Glomerular endothelial cell (primary cell): Measurements from ENCODE around the gene RNF135. TPM values are rescaled to one million over a fixed set of nuclear protein-coding genes. Genes with fewer than 3 reads are reported as not detected.
"Not testable (repeated sequence)": the region's sequence is repeated elsewhere in the genome, so short reads cannot be mapped to it uniquely, and the experiment has no call there.

Source experiments
- DNase-seq: peaks from one replicate; pipeline ENCODE4 v3.0.0-alpha.2; 2011; ENCODE audit warnings: low read depth, low spot score; ENCODE audit errors: extremely low read depth
- total RNA-seq: library from RNA; depleted of rRNA; stranded (reverse); fragments of >200 nt; gene quantifications from 2 replicates; pipeline ENCODE4 v1.2.3, GENCODE V29; 2015

RNF135 gene
- total RNA-seq, 1 donor from 2014 or later = 18.1 TPM

DNA sequence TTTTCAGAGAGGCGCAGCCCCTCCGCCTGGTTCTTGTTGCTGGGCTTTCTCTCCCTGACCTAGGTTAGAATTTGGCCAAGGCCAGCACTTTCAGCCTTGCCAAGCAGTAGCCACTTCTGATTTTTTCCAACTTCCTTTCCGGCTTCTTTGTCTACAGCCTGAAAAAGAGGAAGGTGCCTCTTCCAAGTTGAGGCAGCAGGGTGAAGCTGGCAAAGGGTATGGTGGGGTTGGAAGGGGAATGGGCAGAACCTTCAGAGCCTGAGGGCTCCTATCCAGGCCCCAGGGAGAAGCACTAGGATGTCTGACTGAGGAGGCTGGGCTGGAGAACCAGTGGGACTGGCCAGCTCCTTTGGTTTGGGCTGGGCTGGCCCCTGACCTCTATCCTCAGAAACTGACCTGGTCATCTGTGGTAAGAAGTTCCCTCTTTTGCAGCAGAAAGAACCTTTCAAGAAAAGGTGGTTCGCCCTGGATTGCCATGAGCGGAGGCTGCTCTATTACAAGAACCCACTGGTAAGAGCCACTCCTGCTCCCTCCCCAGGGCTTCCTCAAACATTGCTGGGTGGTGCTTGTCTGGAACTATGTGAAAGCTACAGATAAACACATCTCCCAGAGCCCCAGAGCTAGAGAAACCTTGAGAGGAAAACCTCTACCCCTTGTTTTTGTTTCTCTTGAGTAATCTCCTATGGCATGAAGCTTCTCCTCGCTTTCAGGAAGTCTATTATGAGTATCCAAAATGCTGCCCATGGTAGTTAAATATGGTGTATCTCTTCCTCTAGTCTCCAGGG lies 16.6 kb upstream of the RNF135 start:
- no peak for DNase-seq

GRCh38 chr17:30956764-30957374 lies 14.0 kb upstream of the RNF135 start:
- no peak for DNase-seq

DNA sequence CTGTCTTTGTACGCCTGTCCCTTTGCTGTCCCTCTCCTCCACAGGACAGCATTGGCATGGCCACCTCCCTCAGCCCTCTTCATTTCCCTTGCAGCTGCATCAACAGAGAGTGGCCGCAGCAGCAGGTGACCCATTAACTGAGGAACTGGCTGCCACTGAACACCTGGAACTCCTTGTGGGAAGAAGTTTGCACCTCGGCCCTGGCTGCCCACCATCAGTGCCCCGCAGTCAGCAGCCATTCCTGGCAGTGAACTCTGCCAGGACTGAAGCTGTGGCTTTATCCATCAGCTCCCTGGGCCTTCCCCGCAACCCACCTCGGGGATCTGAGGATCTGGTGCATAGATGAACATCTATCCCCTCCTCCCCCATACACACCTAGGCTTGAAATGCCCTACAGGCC lies 13.1 kb upstream of the RNF135 start:
- no peak for DNase-seq

DNA sequence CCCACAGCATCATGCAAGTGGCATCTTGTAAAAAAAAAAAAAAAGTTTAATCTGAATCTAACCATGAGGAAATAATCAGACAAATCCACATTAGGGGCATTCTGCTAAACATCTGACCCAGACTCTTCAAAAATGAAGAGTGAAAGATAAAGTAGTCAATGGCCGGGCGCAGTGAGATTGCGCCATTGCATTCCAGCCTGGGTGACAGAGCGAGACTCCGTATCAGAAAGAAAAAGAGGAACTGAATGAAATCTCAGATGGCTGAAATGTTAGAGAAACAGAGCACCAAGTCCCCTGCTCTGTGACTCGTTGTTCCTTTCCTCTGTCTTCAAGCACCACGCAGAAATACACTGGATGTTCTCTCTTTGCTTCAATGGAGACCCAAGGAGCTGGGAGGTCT lies 12.7 kb upstream of the RNF135 start:
- DNase-seq = no peak

DNA sequence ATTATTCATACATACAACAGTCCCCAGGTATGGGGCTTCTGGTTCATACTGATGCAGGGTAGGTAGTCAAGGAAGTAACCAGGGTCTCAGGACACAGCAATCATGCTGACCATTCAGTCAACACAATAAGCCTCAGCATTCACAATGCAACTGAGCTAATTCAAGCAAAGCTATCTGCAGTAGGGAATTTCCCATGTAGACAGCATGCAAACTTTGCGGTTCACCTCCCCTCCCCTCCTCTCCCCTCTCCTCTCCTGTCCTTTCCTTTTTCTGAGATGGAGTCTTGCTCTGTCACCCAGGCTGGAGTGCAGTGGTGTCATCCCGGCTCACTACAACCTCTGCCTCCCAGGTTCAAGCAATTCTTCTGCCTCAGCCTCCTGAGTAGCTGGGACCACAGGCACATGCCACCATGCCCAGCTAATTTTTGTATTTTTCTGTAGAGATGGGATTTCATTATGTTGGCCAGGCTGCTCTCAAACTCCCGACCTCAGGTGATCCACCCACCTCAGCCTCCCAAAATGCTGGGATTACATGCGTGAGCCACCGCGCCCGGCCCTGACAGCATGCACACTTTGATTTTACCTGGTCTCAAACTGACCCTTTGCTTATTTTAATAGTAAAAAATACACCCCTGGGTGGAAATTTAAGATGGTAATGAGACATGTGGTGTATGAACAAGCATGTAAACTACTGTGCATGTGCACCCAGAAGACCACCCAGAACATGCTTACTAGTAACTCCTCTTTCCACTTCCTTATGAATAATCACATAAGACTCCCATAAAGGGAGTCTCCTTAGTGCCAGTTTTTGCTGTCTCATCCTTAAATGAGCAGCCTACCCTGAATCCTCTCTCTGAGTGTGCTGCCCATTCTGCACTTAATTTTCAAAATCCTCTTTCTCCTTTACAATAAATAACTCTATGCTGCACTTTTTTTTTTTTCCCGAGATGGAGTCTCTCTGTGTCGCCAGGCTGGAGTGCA lies 9.3 kb upstream of the RNF135 start:
- no peak for DNase-seq

- DNase-seq = not testable (repeated sequence)
Observed at GRCh38 chr17:30964312-30964711, 6.5 kb upstream of the RNF135 start.

GRCh38 chr17:30964876-30965275 lies 6.0 kb upstream of the RNF135 start:
- no peak for DNase-seq

- DNase-seq = no peak
Observed at GRCh38 chr17:30965686-30966085, 5.2 kb upstream of the RNF135 start.

GRCh38 chr17:30967911-30968310 lies 2.9 kb upstream of the RNF135 start:
- not testable (repeated sequence) for DNase-seq

GRCh38 chr17:30969989-30970830 lies 629 bp upstream of the RNF135 start:
- no peak for DNase-seq

GRCh38 chr17:30975042-30975820 lies 4.4 kb downstream of the RNF135 start:
- no peak for DNase-seq

DNA sequence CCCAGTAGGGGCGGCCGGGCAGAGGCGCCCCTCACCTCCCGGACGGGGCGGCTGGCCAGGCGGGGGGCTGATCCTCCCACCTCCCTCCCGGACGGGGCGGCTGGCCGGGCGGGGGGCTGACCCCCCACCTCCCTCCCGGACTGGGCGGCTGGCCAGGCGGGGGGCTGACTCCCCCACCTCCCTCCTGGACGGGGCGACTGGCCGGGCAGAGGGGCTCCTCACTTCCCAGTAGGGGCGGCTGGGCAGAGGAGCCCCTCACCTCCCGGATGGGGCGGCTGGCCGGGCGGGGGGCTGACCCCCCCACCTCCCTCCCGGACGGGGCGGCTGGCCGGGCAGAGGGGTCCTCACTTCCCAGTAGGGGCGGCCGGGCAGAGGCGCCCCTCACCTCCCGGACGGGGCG lies 9.1 kb downstream of the RNF135 start:
- DNase-seq = not testable (repeated sequence)

DNA sequence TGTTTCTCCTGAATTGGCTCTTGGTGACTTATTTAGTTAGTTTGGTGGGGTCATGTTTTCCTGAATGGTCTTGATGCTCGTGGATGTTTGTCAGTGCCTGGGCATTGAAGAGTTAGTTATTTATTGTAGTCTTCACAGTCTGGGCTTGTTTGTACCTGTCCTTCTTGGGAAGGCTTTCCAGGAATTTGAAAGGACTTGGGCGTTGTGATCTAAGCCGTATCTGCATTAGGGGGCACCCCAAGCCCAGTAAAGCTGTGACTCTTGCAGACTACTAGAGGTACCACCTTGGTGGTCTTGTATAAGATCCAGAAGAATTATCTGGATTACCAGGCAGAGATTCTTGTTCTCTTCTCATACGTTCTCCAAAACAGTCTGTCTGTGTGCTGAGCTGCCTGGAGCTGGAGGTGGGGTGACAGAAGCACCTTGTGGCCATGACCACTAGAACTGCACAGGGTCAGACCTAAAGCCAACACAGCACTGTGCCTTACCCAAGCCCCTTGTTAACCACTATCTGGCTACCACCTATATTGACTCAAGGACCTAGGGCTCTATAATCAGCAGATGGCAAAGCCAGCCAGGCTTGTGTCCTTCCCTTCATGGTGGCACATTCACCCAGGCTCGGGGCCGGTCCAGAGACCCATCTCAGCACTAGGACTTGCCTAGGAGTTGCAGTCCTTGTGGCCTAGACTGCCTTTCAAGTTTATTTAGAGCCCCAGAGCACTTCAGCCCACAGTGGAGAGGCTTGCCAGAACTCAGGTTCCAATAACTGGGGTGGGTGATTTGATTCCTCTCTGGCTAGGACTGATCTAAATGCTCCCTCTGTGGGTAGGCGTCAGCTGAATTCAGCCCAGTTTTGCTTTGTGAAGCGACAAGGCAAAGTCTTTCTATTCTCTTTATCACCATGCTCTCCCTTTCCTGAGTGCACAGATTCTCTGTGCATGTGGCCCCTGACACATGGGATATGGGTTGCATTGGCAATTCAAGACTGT lies 11.0 kb downstream of the RNF135 start:
- DNase-seq = no peak

GRCh38 chr17:30982855-30983254 lies 12.0 kb downstream of the RNF135 start:
- no peak for DNase-seq

- DNase-seq = no peak
Observed at GRCh38 chr17:30990458-30990857, 19.6 kb downstream of the RNF135 start.

DNA sequence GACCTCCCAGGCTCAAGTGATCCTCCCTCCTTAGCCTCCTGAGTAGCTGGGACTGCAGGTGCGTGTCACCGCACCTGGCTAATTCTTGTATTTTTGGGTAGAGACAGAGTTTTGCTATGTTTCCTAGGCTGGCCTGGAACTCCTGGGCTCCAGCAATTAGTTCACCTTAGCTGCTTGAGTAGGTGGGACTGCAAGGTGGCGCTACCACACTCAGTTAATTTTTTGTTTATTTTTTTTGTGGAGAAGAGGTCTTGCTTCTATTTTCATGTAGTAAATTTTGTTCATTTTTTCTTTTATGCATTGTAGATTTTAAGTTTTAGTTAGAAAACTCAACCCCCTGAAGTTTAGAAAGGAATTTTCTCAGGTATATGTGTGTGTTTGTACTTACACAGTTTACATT lies 21.7 kb downstream of the RNF135 start:
- no peak for DNase-seq

- DNase-seq = no peak
Observed at GRCh38 chr17:30995347-30995746, 24.5 kb downstream of the RNF135 start.

DNA sequence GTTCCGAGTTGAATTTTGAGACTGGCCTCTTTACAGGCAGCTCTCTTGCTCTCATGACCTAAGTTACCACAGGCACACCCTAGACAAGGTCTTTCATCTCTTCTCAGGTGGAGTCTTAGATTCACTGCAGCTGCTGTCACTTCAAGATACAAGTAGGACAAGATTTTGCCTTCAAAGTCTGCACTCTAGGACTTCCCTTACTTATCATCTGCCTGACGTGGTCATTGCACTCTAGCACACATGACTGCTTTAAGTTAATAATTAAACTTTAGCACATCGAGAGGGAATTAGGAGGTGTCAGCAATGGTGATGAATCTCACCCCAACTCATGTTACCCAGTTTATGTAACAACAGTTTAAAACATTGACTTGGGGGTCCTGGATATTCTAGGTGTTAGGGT lies 25.6 kb downstream of the RNF135 start:
- DNase-seq = no peak
